Left lung (tissue), 10 donors: ENCODE data around the gene EPM2A. TPM values are rescaled to one million over a fixed set of nuclear protein-coding genes. Genes with fewer than 3 reads are reported as not detected.

Experiments used
- ATAC-seq: fragments of 200-7000 bp; cut with Tn5 transposase; one replicate; pipeline ENCODE4 v1.9.1; 2020; ENCODE audit warnings: moderate library complexity
- DNase-seq, 4 donors: peaks; one replicate each; pipeline ENCODE4 v3.0.0-alpha.2; 2013 to 2020
- H3K27ac ChIP-seq, 2 donors: fragments of 200-600 bp; sonication (generic) in 1 of 2; one replicate each; pipeline versions ENCODE4 v1.5.0 to v1.8.0; 2020 to 2021
- H3K27me3 ChIP-seq, 2 donors: fragments of 200-600 bp; sonication (generic) in 1 of 2; one replicate each; pipeline versions ENCODE4 v1.5.0 to v1.8.0; 2020 to 2021
- H3K36me3 ChIP-seq, 2 donors: fragments of 200-600 bp; sonication (generic) in 1 of 2; one replicate each; pipeline versions ENCODE4 v1.5.0 to v1.8.0; 2020 to 2021
- H3K4me1 ChIP-seq, 2 donors: fragments of 200-600 bp; one replicate each; pipeline ENCODE4 v1.8.0; 2021
- H3K4me3 ChIP-seq, 2 donors: fragments of 200-600 bp; sonication (generic) in 1 of 2; one replicate each; pipeline versions ENCODE4 v1.5.0 to v1.8.0; 2020 to 2021; ENCODE audit warnings: mild to moderate bottlenecking in 1 of 2
- H3K9me3 ChIP-seq, 2 donors: fragments of 200-600 bp; sonication (generic) in 1 of 2; one replicate each; pipeline versions ENCODE4 v1.5.0 to v1.8.0; 2020 to 2021
- intact Hi-C, 2 donors: fragments of 100-400 bp; cut with DNase I; formaldehyde crosslinking; loops; one replicate each; pipeline versions ENCODE4 v1.11.2 to v1.14.2; 2022
- polyA plus RNA-seq, 6 donors: library from polyadenylated mRNA; unstranded; fragments of 120-200 nt; gene quantifications; one replicate each; pipeline ENCODE4 v1.2.1, GENCODE V29; 2013; ENCODE audit not compliant: insufficient read length in 6 of 6
- total RNA-seq, 2 donors: library from RNA; stranded (reverse); fragmentation: NEBNext Ultra II Directional; extraction: Animal tissue kit (Norgen Biotek cat#: 25700); gene quantifications; one replicate each; pipeline ENCODE4 v1.2.1, GENCODE V29; 2021
- TF ChIP-seq, protein P1 (sequence below), 2 donors: fragments of 200-600 bp; sonication (generic) in 1 of 2; IDR thresholded peaks; one replicate each; pipeline versions ENCODE4 v1.5.0 to v1.8.0; 2021; ENCODE audit warnings: antibody characterized with exemption in 2 of 2
- donor health status: DM: no; HTN: yes; CAD: no.
- donor health status: DM: no; HTN: no; CAD: no.

The EPM2A gene
- total and polyA plus RNA-seq, 8 donors: 4.9 to 11.0 (median 6.7) TPM

DNA sequence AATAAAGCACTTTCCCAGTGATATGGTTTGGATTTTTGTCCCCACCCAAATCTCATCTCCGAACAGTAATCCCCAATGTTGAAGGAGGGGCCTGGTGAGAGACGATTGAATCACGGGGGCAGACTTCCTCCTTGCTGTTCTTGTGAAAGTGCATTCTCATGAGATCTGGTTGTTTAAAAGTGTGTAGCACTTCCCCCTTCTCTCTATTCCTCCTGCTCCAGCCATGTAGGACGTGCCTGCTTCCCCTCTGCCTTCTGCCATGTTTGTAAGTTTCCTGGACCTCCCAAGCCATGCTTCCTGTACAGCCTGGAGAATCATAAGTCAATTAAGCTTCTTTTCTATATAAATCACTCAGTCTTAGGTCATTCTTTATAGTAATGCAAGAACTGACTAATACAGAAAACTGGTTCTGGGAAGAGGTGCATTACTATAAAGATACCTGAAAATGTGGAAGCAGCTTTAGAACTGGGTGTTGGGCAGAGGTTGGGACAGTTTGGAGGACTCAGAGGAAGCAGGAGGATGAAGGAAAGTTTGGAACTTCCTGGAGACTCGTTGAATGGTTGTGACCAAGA, 7.4 kb downstream of the EPM2A start:
- TF ChIP-seq, protein P1, sequence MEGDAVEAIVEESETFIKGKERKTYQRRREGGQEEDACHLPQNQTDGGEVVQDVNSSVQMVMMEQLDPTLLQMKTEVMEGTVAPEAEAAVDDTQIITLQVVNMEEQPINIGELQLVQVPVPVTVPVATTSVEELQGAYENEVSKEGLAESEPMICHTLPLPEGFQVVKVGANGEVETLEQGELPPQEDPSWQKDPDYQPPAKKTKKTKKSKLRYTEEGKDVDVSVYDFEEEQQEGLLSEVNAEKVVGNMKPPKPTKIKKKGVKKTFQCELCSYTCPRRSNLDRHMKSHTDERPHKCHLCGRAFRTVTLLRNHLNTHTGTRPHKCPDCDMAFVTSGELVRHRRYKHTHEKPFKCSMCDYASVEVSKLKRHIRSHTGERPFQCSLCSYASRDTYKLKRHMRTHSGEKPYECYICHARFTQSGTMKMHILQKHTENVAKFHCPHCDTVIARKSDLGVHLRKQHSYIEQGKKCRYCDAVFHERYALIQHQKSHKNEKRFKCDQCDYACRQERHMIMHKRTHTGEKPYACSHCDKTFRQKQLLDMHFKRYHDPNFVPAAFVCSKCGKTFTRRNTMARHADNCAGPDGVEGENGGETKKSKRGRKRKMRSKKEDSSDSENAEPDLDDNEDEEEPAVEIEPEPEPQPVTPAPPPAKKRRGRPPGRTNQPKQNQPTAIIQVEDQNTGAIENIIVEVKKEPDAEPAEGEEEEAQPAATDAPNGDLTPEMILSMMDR (IDR thresholded peaks at IDR 0.05): no peak
- intact Hi-C loops: no loop called here
- Histone ChIP-seq H3K27me3 (no peaks in the 10 kb centered on the region), H3K36me3 (no peaks in the 10 kb centered on the region), H3K4me3 (no peak overlapping the region), H3K27ac (no peak overlapping the region), H3K4me1 (peaks cover 0 to 6% of the 10 kb centered on the region in 2 donors), H3K9me3 (peaks cover 0 to 34% of the 10 kb centered on the region in 2 donors)
- ATAC-seq: no peak
- DNase-seq: no peak

DNA sequence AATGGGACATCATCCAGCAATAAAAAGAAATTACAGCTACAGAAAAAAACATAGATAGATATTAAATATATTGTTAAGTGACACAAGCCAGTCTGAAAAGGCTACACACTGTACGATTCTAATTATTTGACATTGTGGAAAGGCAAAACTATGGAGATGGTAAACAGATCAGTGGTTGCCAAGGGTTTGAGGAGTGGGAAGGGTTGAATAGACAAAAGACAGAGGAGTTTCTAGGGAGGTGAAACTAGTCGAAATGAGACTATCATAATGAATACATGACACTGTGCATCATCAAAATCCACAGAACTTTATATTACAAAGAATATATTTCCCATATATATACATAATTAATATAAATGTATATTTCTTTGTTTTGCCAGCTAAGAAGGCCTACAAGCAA, 9.8 kb downstream of the EPM2A start:
- ATAC-seq: no peak
- no peaks in the 10 kb centered on the region for H3K27me3 ChIP-seq
- H3K4me1 ChIP-seq: no peaks in the 10 kb centered on the region
- TF ChIP-seq, protein P1 (IDR thresholded peaks at IDR 0.05): no peak
- no peaks in the 10 kb centered on the region for H3K36me3 ChIP-seq
- H3K27ac ChIP-seq: no peak overlapping the region
- H3K4me3 ChIP-seq: no peak overlapping the region
- DNase-seq: no peak
- H3K9me3 ChIP-seq: peaks cover 0 to 40% of the 10 kb centered on the region in 2 donors
- intact Hi-C loops: no loop called here

DNA sequence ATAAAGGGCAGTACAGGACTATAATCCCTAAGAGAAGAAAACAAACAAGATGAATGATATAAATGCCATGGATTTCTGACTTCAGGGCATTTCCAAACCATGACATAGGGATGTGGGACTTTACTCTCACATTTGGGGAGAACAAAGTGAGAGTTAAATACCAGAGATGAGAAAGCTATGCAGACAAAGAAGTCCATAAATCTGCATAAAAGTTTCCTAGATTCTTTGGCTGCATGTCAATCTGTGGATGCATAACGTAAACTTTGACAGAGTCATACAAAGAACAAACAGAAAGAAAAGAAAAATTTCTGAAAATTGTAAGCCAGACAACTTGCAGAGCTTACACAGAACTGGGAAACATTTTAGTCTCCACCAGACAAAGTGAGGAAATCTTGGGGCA, 11.7 kb downstream of the EPM2A start:
- no peaks in the 10 kb centered on the region for H3K36me3 ChIP-seq
- peaks cover 0 to 32% of the 10 kb centered on the region in 2 donors for H3K9me3 ChIP-seq
- intact Hi-C loops: no loop called here
- H3K4me1 ChIP-seq: no peaks in the 10 kb centered on the region
- TF ChIP-seq, protein P1 (IDR thresholded peaks at IDR 0.05): no peak
- H3K4me3 ChIP-seq: no peak overlapping the region
- no peak for ATAC-seq
- no peak for DNase-seq
- no peaks in the 10 kb centered on the region for H3K27me3 ChIP-seq
- H3K27ac ChIP-seq: no peak overlapping the region

DNA sequence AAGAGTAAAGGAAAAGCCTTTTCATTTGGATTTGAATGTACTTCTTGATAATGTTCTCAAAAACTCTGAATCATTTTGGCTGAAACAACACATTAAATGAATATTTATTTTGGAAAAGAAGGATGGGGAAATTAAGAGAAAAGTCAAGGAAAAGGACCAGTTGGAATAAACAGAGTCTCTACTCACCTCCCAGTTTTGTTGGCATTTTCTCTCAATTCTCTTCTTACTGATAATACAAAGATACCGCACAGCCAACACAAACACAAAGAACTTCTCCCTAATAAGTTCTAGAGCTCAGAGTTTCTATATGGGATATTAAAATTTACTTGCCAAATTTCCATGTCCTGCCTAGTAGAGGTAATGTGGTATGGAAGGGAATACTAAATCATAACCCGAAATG, 13.1 kb downstream of the EPM2A start:
- Histone ChIP-seq H3K27ac (no peak overlapping the region), H3K36me3 (no peaks in the 10 kb centered on the region), H3K9me3 (peaks cover 0 to 19% of the 10 kb centered on the region in 2 donors), H3K4me1 (no peaks in the 10 kb centered on the region), H3K27me3 (no peaks in the 10 kb centered on the region), H3K4me3 (no peak overlapping the region)
- no peak for DNase-seq
- ATAC-seq: no peak
- TF ChIP-seq, protein P1 (IDR thresholded peaks at IDR 0.05): no peak
- intact Hi-C loops: no loop called here

DNA sequence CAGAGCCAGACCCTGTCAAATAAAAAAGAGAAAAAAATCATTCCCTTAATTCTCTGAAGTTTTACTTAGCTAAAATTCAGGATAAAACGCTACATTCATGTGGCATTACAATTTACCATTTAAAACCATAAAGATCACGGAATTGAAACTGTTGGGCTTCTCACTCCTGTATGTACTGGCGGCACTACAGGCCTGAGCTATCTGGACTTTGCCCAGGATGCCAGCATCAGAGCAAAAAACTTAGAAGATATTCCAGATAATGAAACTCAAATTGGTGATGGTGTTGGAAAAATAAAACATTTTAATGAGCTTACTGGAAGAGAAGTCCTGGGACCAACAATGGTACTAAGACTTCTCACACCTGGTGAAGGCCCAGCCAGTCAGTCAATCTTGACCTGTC, 14.2 kb downstream of the EPM2A start:
- H3K9me3 ChIP-seq: peaks cover 0 to 18% of the 10 kb centered on the region in 2 donors
- no peak overlapping the region for H3K4me3 ChIP-seq
- intact Hi-C loops: no loop called here
- H3K4me1 ChIP-seq: no peaks in the 10 kb centered on the region
- DNase-seq (no peak), ATAC-seq (no peak)
- TF ChIP-seq, protein P1 (IDR thresholded peaks at IDR 0.05): no peak
- H3K27ac ChIP-seq: no peak overlapping the region
- H3K36me3 ChIP-seq: no peaks in the 10 kb centered on the region
- no peaks in the 10 kb centered on the region for H3K27me3 ChIP-seq
